GM12872 (cell line): ENCODE measurements around the gene EFL1.

Experiments
- CTCF ChIP-seq: IDR thresholded peaks from 3 replicates; pipeline ENCODE4 v1.5.1; 2011; ENCODE audit warnings: low read depth, mild to moderate bottlenecking, low read length, moderate library complexity; ENCODE audit not compliant: insufficient read depth

The EFL1 gene

GRCh38 chr15:82136120-82136519, 126.4 kb downstream of the EFL1 start:
- TF ChIP-seq CTCF, result no peak

- TF ChIP-seq CTCF, result no peak
Observed at GRCh38 chr15:82135638-82136037, 126.9 kb downstream of the EFL1 start.

DNA sequence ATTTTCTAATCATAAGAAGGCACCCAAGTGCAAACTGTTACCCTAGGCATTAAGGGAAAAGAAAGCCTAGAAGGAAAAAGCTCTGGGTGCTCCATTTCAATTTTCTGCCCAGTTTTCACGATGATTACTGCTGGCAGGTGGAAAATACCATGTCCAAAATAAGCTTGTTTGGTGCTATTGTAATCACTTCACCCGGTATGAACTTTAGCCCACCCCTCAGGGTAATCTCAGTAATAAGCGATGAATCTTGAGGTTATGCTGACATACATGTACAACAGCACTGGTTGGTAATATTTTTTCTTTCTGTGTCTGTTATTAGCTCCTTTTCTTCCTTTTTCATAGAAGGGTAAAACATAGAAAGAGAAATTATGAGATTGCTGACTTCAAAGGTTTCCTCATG, 128.1 kb downstream of the EFL1 start:
- TF ChIP-seq CTCF, result no peak

DNA sequence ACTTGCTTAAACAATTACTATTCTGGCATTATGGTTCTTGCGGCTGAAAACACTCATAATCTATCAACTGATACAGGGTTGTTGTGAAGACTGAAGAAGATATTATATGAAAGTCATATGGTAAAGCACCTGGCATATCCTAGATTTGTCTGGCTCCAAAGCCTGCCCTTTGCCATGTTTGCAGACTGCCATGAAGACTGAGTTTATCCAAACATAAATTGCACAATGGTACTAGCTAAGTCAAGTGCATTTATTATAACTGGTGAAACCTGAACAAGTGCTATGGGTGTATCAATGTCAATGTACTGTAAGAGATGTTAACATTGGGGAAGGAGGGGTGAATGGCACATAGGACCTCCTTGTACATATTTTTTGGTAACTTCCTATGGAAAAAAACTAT, 129.3 kb downstream of the EFL1 start:
- TF ChIP-seq CTCF, result no peak

DNA sequence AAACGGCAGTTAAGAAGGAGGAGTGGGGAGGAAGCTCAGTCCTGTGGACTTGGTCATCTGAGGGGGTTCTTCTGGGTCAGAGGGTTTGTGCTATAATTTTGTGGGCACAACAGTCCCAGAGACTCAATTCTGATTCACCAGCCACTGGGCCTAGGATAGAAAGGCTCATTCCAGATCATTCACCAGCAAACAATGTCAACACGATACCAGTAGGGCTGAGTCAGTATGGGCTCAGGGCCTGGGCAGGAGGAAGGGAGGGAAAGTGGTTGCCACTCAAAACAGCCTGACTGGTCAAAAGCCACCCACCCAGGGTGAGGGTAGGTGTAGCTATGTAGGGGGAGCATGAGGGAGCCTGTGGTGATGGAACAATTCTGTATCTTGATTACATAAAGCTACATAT, 129.8 kb downstream of the EFL1 start:
- TF ChIP-seq CTCF, result no peak

DNA sequence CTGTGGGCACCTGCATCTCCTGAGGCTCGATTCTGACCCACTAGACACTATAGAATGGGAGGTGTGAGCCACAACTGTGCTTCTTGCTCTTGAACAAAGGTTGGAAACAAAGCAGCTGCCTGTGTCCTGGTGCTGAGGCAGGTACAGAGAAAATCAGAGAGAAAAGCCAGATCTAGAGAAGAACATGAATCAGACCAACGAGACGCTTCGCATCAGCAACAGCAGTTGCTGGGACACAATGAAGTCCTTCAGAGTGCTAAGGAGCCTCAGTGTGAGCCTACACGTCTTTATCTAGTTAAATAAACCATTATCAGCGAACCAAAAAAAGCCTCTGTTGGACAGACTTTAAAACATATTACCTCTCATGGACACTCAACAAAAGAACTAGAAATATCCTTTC, 130.4 kb downstream of the EFL1 start:
- TF ChIP-seq CTCF, result no peak

- no peak for TF ChIP-seq CTCF
Observed at GRCh38 chr15:82130248-82130647, 132.3 kb downstream of the EFL1 start.

GRCh38 chr15:82129761-82130160, 132.8 kb downstream of the EFL1 start:
- no peak for TF ChIP-seq CTCF
